Stimulated activated CD4-positive, alpha-beta T cell treated with anti-CD3 and anti-CD28 coated beads, TNF-alpha, amount 100 ng/mL, for 24 hours (primary cell): ENCODE measurements around the gene MASTL.

Experiments
- DNase-seq, 3 experiments: peaks; one replicate each; pipeline ENCODE4 v3.0.0-alpha.2; 2020; ENCODE audit warnings: low read depth in 3 of 3

Gene MASTL

GRCh38 chr10:27225011-27225590, 69.9 kb downstream of the MASTL start:
- no peak for DNase-seq

GRCh38 chr10:27225642-27226257, 70.6 kb downstream of the MASTL start:
- DNase-seq, result no peak

GRCh38 chr10:27230022-27230421, 74.9 kb downstream of the MASTL start:
- DNase-seq, result no peak

- DNase-seq, result no peak
Observed at GRCh38 chr10:27235706-27236105, 80.6 kb downstream of the MASTL start.
